AG09309 (cell line): ENCODE results near the gene MORN1.

Experiments
- DNase-seq: peaks from one replicate; pipeline ENCODE4 v3.0.0-alpha.2; 2010; ENCODE audit warnings: low read depth
- H3K4me3 ChIP-seq: 2 replicates; pipeline ENCODE4 v1.5.1; 2011; ENCODE audit warnings: mild to moderate bottlenecking, low read depth, low read length, moderate library complexity; ENCODE audit not compliant: control insufficient read depth
- CTCF ChIP-seq: IDR thresholded peaks from 2 replicates; pipeline ENCODE4 v1.5.1; 2011; ENCODE audit warnings: mild to moderate bottlenecking, low read depth, low read length, inconsistent platforms; ENCODE audit not compliant: insufficient read depth, control insufficient read depth; ENCODE audit errors: missing control alignments

MORN1 gene

GRCh38 chr1:2368053-2368744, 23.2 kb downstream of the MORN1 start:
- no peak overlapping the region for H3K4me3 ChIP-seq
- TF ChIP-seq CTCF: no peak
- DNase-seq: no peak

- no peak for TF ChIP-seq CTCF
- no peak for DNase-seq
- no peak overlapping the region for H3K4me3 ChIP-seq
Observed at GRCh38 chr1:2363847-2364513, 27.4 kb downstream of the MORN1 start.

- H3K4me3 ChIP-seq: no peak overlapping the region
- TF ChIP-seq CTCF: no peak
- no peak for DNase-seq
Observed at GRCh38 chr1:2360588-2361364, 30.6 kb downstream of the MORN1 start.

- no peak for DNase-seq
- no peak overlapping the region for H3K4me3 ChIP-seq
- TF ChIP-seq CTCF: no peak
Observed at GRCh38 chr1:2358651-2359640, 32.4 kb downstream of the MORN1 start.

- no peak for DNase-seq
- TF ChIP-seq CTCF: no peak
- no peak overlapping the region for H3K4me3 ChIP-seq
Observed at GRCh38 chr1:2358072-2358471, 33.3 kb downstream of the MORN1 start.
